ENCODE data around the gene EHMT1.

- TF ChIP-seq POLR2A (IDR thresholded peaks at IDR 0.05) (no peak), CTCF (IDR thresholded peaks at IDR 0.05) (no peak)
Measured at GRCh38 chr9:137631345-137632229, 12.8 kb downstream of the EHMT1 start.

Measured in right lobe of liver (tissue), 4 donors.